SK-N-SH (cell line): ENCODE data around the gene CADPS2. TPM values are rescaled to one million over a fixed set of nuclear protein-coding genes. Genes with fewer than 3 reads are reported as not detected.

Experiments
- CTCF ChIA-PET: fragments of 300-600, 350-600 bp; formaldehyde crosslinking; extraction: SDS; loops from one replicate; lab custom pipeline; 2021; lab: Yijun Ruan, JAX
- POLR2A ChIA-PET: fragments of 350-600 bp; sonication (Branson Sonifier 250); formaldehyde crosslinking; extraction: SDS; loops from one replicate; lab custom pipeline; 2020; ENCODE audit warnings: antibody characterized with exemption, inconsistent platforms; lab: Yijun Ruan, JAX
- DNase-seq: peaks from one replicate; pipeline ENCODE4 v3.0.0; 2012
- H2AFZ ChIP-seq: fragments of 200-600 bp; sonication (generic); 2 replicates; pipeline ENCODE4 v1.8.1; 2016; ENCODE audit warnings: antibody characterized with exemption, mild to moderate bottlenecking, low read depth
- H3F3A ChIP-seq: fragments of 200-600 bp; sonication (generic); replicated peaks from 2 replicates; pipeline ENCODE3; 2016; ENCODE audit warnings: antibody characterized with exemption, mild to moderate bottlenecking; ENCODE audit not compliant: insufficient read depth
- H3K27ac ChIP-seq, 2 experiments: fragments of 200-500 bp in 1 of 2; fragments of 200-600 bp in 1 of 2; sonication (Bioruptor generic) in 1 of 2; sonication (generic), shearing (Covaris generic) in 1 of 2; 2 replicates each; pipeline versions ENCODE4 v1.5.1 to v1.6.1; 2014 to 2016; ENCODE audit warnings: low read depth in 2 of 2, inconsistent platforms in 1 of 2, low read length in 1 of 2, mild to moderate bottlenecking in 1 of 2, mixed read lengths in 1 of 2
- H3K27me3 ChIP-seq: fragments of 200-600 bp; sonication (generic), shearing (Covaris generic); 2 replicates; pipeline ENCODE4 v1.6.1; 2016; ENCODE audit warnings: mixed run types; ENCODE audit not compliant: insufficient read depth
- H3K36me3 ChIP-seq, 2 experiments: fragments of 200-500 bp in 1 of 2; fragments of 200-600 bp in 1 of 2; sonication (Bioruptor generic) in 1 of 2; sonication (generic) in 1 of 2; replicated peaks in 1 of 2; 2 replicates each; pipeline versions ENCODE3 to v1.5.1; 2014 to 2016; ENCODE audit warnings: low read length in 1 of 2, mild to moderate bottlenecking in 1 of 2; ENCODE audit not compliant: insufficient read depth in 2 of 2, control insufficient read depth in 1 of 2
- H3K4me1 ChIP-seq, 2 experiments: fragments of 200-500 bp in 1 of 2; fragments of 200-600 bp in 1 of 2; sonication (Bioruptor generic) in 1 of 2; sonication (generic), shearing (Covaris generic) in 1 of 2; 2 replicates each; pipeline versions ENCODE4 v1.5.1 to v1.6.1; 2014 to 2016; ENCODE audit warnings: low read depth in 1 of 2, low read length in 1 of 2, mixed run types in 1 of 2; ENCODE audit not compliant: insufficient read depth in 2 of 2, control insufficient read depth in 1 of 2
- H3K4me2 ChIP-seq: fragments of 200-600 bp; sonication (generic), shearing (Covaris generic); 2 replicates; pipeline ENCODE4 v1.6.1; 2017; ENCODE audit warnings: mixed run types
- H3K4me3 ChIP-seq, 2 experiments: fragments of 200-500 bp in 1 of 2; fragments of 200-600 bp in 1 of 2; sonication (Bioruptor generic) in 1 of 2; sonication (generic), shearing (Covaris generic) in 1 of 2; 2 replicates each; pipeline versions ENCODE4 v1.5.1 to v1.8.1; 2014 to 2016; ENCODE audit warnings: low read depth in 2 of 2, inconsistent platforms in 1 of 2, low read length in 1 of 2, mild to moderate bottlenecking in 1 of 2, mixed read lengths in 1 of 2, moderate library complexity in 1 of 2
- H3K79me2 ChIP-seq: fragments of 200-600 bp; sonication (generic); 2 replicates; pipeline ENCODE4 v1.8.1; 2017; ENCODE audit warnings: mild to moderate bottlenecking; ENCODE audit not compliant: insufficient read depth
- H3K9ac ChIP-seq: fragments of 200-600 bp; sonication (generic); 2 replicates; pipeline ENCODE4 v1.6.1; 2017; ENCODE audit warnings: mixed run types
- H3K9me2 ChIP-seq: fragments of 200-600 bp; sonication (generic); 2 replicates; pipeline ENCODE4 v1.6.1; 2017; ENCODE audit warnings: mixed run types
- H3K9me3 ChIP-seq: fragments of 200-600 bp; sonication (generic); 2 replicates; pipeline ENCODE4 v1.6.1; 2017; ENCODE audit warnings: mixed run types, mild to moderate bottlenecking, moderate library complexity
- H4K20me1 ChIP-seq: fragments of 200-600 bp; sonication (generic); 2 replicates; pipeline ENCODE4 v1.6.1; 2017; ENCODE audit warnings: mild to moderate bottlenecking, mixed run types; ENCODE audit not compliant: insufficient read depth
- ELF1 ChIP-seq: IDR thresholded peaks from 2 replicates; pipeline ENCODE4 v1.4.0; 2012
- FOSL2 ChIP-seq: IDR thresholded peaks from 2 replicates; pipeline ENCODE4 v1.4.0; 2012; ENCODE audit warnings: low read depth, mild to moderate bottlenecking, moderate library complexity, borderline replicate concordance
- GABPA ChIP-seq: IDR thresholded peaks from 2 replicates; pipeline ENCODE4 v1.4.0; 2012; ENCODE audit warnings: low read depth, mild to moderate bottlenecking
- MEF2A ChIP-seq: IDR thresholded peaks from 2 replicates; pipeline ENCODE4 v1.4.0; 2012; ENCODE audit warnings: low read depth, borderline replicate concordance
- MXI1 ChIP-seq: IDR thresholded peaks from 2 replicates; pipeline ENCODE4 v1.6.1; 2012; ENCODE audit warnings: mild to moderate bottlenecking, low read depth, low read length, improper control_type of control experiment
- NFIC ChIP-seq: IDR thresholded peaks from 2 replicates; pipeline ENCODE4 v1.4.0; 2012; ENCODE audit warnings: borderline replicate concordance
- POLR2AphosphoS5 ChIP-seq: IDR thresholded peaks from 2 replicates; pipeline ENCODE4 v1.6.1; 2012; ENCODE audit warnings: low read depth, low read length
- RAD21 ChIP-seq: IDR thresholded peaks from 2 replicates; pipeline ENCODE4 v1.6.1; 2012; ENCODE audit warnings: mild to moderate bottlenecking, low read length
- RCOR1 ChIP-seq: fragments of 150-350 bp; IDR thresholded peaks from 2 replicates; pipeline ENCODE4 v1.6.1; 2017; ENCODE audit warnings: antibody characterized with exemption, low read length
- REST ChIP-seq: IDR thresholded peaks from 2 replicates; pipeline ENCODE4 v1.6.1; 2012; ENCODE audit warnings: mild to moderate bottlenecking, low read depth, low read length, moderate library complexity
- SIN3A ChIP-seq: IDR thresholded peaks from 2 replicates; pipeline ENCODE4 v1.6.1; 2012; ENCODE audit warnings: low read depth, mild to moderate bottlenecking, low read length, moderate library complexity, borderline replicate concordance
- TAF1 ChIP-seq: IDR thresholded peaks from 2 replicates; pipeline ENCODE4 v1.6.1; 2012; ENCODE audit warnings: low read depth, mild to moderate bottlenecking, low read length, moderate library complexity, borderline replicate concordance
- TCF12 ChIP-seq: IDR thresholded peaks from 2 replicates; pipeline ENCODE4 v1.4.0; 2012
- TEAD4 ChIP-seq: IDR thresholded peaks from 2 replicates; pipeline ENCODE4 v1.4.0; 2012; ENCODE audit warnings: mild to moderate bottlenecking, borderline replicate concordance; ENCODE audit not compliant: insufficient read depth
- YY1 ChIP-seq: IDR thresholded peaks from 2 replicates; pipeline ENCODE4 v1.4.0; 2012; ENCODE audit warnings: low read depth, mild to moderate bottlenecking
- WGBS: methylation state at CpG from one replicate; pipeline ENCODE4 v1.1.6; 2017; ENCODE audit warnings: low lambda C conversion rate; 5-methylcytosine and 5-hydroxymethylcytosine counted together
- polyA plus RNA-seq, 3 experiments: library from polyadenylated mRNA; depleted of rRNA; stranded (reverse); fragments of >200 nt; gene quantifications; 2 replicates each; pipeline ENCODE4 v1.2.3, GENCODE V29; 2012
- TF ChIP-seq, protein P1 (sequence below): fragments of 200-600 bp; sonication (generic); IDR thresholded peaks from 2 replicates; pipeline ENCODE4 v1.6.1; 2017; ENCODE audit warnings: antibody characterized with exemption, mild to moderate bottlenecking, moderate library complexity

The CADPS2 gene
- polyA plus RNA-seq, 1 of the 3 experiments (the other 2 are of a cell fraction), result 0.05 TPM

- POLR2A ChIA-PET, result no interaction called here
- 0% methylated on average over 1 of the region's 1 CpG for WGBS
- CTCF ChIA-PET, result no interaction called here
These were observed 286.2 kb downstream of the CADPS2 start for GRCh38 chr7:122600042-122600441.

GRCh38 chr7:122597277-122597676, 289.0 kb downstream of the CADPS2 start:
- no peak overlapping the region for H3K27ac ChIP-seq
- no peak overlapping the region for H3K4me3 ChIP-seq
- ChIA-PET POLR2A (no interaction called here), CTCF (interaction anchor here (1.2 kb wide), 1 partner anchor 24 kb away, joined by 3 read pairs; no protein-coding TSS in a partner anchor)
- H3K9me2 ChIP-seq, result no peaks in the 10 kb centered on the region
- no peaks in the 10 kb centered on the region for H3K27me3 ChIP-seq
- no peaks in the 10 kb centered on the region for H3F3A ChIP-seq
- TF ChIP-seq REST (no peak), MEF2A (no peak), TEAD4 (no peak), YY1 (no peak), SIN3A (no peak), POLR2AphosphoS5 (no peak), RAD21 (no peak), RCOR1 (no peak), GABPA (no peak), FOSL2 (no peak), ELF1 (no peak), TAF1 (no peak), TCF12 (no peak), NFIC (no peak), MXI1 (no peak)
- TF ChIP-seq, protein P1, sequence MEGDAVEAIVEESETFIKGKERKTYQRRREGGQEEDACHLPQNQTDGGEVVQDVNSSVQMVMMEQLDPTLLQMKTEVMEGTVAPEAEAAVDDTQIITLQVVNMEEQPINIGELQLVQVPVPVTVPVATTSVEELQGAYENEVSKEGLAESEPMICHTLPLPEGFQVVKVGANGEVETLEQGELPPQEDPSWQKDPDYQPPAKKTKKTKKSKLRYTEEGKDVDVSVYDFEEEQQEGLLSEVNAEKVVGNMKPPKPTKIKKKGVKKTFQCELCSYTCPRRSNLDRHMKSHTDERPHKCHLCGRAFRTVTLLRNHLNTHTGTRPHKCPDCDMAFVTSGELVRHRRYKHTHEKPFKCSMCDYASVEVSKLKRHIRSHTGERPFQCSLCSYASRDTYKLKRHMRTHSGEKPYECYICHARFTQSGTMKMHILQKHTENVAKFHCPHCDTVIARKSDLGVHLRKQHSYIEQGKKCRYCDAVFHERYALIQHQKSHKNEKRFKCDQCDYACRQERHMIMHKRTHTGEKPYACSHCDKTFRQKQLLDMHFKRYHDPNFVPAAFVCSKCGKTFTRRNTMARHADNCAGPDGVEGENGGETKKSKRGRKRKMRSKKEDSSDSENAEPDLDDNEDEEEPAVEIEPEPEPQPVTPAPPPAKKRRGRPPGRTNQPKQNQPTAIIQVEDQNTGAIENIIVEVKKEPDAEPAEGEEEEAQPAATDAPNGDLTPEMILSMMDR, result no peak
- H3K4me2 ChIP-seq, result no peak overlapping the region
- WGBS, result under 1% methylated on average over 3 of the region's 3 CpGs
- no peaks in the 10 kb centered on the region for H3K36me3 ChIP-seq
- no peaks in the 10 kb centered on the region for H3K4me1 ChIP-seq
- no peaks in the 10 kb centered on the region for H3K79me2 ChIP-seq
- H3K9me3 ChIP-seq, result no peaks in the 10 kb centered on the region
- H3K9ac ChIP-seq, result no peak overlapping the region
- H4K20me1 ChIP-seq, result no peaks in the 10 kb centered on the region
- DNase-seq, result no peak
- H2AFZ ChIP-seq, result no peak overlapping the region

More at GRCh38 chr7:122600042-122600441, 286.2 kb downstream of the CADPS2 start:
- Histone ChIP-seq H2AFZ (no peak overlapping the region), H3K4me2 (no peak overlapping the region)
- DNase-seq, result no peak
- TF ChIP-seq FOSL2, result no peak
- TF ChIP-seq, all 33 proteins: peak for 0
- Histone ChIP-seq H3F3A (no peaks in the 10 kb centered on the region), H3K4me1 (no peaks in the 10 kb centered on the region), H3K9me3 (no peaks in the 10 kb centered on the region), H3K4me3 (no peak overlapping the region), H3K9me2 (no peaks in the 10 kb centered on the region), H3K9ac (no peak overlapping the region), H3K36me3 (no peaks in the 10 kb centered on the region), H3K27ac (no peak overlapping the region), H3K27me3 (no peaks in the 10 kb centered on the region), H4K20me1 (no peaks in the 10 kb centered on the region), H3K79me2 (no peaks in the 10 kb centered on the region)
